HG02763 (cell line): Measurements from ENCODE around the gene CCNT2.
A peak's percentile ranks its signal among the peaks of the same experiment; 100 is the strongest.
"Not testable (repeated sequence)": the region's sequence is repeated elsewhere in the genome, so short reads cannot be mapped to it uniquely, and the experiment has no call there.

Source experiments
- ATAC-seq: cut with Tn5 transposase; IDR thresholded peaks from one replicate; pipeline ENCODE4 v1.9.1; 2021; ENCODE audit warnings: mild to moderate bottlenecking, moderate library complexity; ENCODE audit not compliant: unreplicated experiment

The CCNT2 gene

DNA sequence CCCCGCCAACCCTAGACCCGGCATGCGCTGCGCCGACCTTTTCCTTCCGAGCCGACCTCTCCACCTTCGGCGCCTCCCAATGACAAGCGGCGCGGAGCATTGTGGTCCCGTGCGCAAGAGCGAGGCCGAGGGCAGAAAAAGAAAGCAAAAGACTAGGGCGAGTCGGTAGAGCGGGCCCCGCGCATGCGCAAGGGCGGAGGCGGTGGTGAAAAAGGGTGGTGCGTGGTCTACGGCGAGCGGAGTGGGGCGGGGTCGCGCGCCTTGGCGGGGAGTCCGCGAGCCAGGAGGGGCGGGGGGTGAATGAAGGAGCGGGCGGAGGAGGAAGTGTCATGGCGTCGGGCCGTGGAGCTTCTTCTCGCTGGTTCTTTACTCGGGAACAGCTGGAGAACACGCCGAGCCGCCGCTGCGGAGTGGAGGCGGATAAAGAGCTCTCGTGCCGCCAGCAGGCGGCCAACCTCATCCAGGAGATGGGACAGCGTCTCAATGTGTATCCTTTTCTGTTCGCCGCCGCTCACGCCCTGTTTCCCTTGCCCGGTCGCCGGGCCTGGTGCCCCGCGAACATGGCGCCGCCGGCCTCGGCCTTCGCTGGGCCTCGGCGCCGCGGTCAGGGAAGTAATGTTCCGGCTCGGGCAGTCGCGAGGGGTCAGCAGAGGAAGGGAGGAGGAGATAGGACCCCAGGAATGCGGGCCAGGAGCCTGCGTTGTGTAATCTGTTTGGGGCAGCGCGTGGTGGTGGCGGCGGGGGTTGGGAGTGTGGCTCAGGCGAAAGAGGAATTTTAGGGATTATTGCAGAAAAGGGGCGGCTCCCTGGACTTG, at the start of gene CCNT2:
CCNT2 (plus strand) TSS at position 297 of the 815 bp plus-strand sequence; CDS start at position 330, 33 bp downstream.
- ATAC-seq: peak; percentile 86

DNA sequence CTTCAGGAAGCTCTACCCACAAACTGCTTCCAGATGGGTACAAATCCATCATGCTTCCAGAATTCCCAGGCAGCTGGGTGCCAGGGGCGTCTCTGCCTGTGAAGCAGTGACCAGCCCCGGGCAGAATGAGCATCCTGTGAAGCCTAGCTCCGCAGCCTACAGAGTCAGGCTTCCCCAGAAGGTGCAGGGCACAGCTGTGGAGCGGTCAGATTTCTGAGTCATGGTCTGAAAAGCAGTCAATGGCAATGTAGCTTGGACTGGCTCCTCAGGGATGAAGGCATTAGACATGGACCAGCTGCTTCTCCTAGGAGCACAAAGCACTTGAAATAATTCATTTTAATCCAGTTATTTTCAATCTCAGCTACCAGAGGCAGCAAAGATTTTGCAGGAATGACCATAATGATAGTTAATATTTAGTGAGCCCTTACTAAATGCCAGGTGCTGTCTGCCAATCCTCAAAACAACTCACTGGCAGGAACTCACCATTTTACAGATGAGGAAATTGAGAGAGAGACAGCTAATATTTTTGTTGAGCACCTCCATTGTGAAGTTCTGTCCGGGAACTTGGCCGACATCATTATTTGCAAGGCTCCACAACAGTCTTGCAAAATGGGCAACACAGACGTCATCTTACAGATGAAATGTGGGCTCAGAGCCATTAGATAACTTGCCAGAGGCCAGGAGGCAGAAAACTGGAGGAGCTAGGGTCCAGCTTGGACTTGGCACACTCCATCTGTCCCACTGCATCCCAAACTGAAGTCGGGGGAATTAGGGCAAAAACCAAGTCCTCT, 48.5 kb upstream of the CCNT2 start:
- no peak for ATAC-seq

DNA sequence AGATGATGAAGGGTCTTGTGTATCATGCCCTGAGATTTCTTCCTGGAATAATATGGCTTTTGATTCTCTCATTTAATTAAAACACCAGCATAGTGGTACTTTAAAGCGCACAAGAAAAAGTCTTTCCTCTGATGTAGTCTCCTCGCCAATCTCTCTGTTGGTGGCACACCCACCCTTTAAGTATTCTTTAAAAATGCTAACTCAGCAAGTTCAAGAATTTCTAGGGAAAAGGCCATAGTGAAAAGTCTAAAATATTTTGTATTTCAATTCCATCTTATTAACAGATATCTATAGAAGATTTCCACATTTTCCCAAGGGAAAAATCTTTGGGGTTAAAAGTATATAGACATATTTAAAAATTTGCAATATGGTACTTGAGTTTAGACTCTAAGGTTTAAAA, 45.5 kb upstream of the CCNT2 start:
- ATAC-seq: no peak

DNA sequence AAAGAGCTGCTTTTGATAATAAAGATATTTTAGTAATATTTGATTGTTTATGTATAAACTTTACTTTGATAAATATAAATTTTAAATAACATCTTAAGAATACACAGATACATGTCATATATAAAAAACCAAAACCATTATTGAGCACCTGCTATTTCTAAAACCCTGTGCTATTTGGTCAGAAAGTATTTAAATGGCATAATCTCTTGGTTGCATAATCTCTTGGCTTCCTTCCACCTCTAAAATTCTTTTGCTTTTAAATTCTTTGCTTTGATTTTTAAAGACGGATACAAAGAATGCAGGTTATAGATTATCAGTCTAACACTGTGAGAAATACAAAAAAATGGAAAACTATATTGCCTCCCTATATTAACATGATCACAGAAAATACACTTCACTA, 43.3 kb upstream of the CCNT2 start:
- no peak for ATAC-seq

DNA sequence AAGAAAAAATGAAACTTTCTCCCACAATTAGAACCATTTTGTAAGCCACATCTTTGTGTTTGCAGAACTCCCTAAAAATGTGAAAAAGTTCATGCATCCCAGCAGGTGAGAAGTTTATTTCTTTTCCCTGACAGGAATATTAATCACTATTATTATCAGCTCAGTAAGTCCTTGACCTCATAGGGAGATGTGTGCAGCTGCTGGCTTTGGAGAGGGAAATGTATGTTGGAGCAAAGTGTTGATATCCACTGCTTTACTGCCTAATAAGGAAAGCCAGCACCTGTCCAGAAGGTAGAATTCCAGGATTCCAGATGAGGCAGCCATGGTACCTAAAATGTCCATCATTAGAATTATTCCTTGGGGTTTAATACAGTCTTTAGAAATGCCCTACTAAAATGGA, 35.8 kb upstream of the CCNT2 start:
- ATAC-seq: no peak

DNA sequence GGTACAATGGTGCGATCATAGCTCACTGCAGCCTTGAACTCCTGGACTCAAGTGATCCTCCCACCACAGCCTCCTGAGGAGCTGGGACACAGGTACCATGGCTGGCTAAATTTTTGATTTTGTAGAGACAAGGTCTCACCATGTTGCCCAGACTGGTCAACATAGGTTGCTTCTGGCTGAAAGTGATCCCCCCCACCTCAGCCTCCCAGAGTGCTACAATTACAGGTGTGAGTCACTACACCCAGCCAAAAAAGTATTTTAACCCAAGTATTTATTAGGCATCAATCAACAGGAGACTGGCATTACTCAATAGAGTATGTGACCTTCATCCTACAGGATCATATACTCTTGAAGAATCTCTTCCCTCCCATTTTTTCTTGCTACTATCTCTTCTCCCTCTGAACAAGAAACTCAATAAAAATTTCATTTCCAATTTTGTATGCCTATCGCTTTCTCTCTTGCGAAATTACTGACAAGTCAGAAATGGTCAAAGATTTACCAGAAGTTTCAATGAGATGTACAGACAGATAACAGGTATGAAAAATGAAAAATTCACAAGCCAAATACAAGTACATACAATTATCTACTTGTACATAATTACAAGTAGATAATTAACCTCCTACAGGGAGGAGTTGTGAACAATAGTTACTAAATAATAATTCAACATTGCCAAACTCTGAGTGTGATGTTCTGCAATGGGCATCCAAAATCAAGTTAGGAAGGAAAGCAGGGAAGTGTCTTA, 34.9 kb upstream of the CCNT2 start:
- ATAC-seq: no peak

DNA sequence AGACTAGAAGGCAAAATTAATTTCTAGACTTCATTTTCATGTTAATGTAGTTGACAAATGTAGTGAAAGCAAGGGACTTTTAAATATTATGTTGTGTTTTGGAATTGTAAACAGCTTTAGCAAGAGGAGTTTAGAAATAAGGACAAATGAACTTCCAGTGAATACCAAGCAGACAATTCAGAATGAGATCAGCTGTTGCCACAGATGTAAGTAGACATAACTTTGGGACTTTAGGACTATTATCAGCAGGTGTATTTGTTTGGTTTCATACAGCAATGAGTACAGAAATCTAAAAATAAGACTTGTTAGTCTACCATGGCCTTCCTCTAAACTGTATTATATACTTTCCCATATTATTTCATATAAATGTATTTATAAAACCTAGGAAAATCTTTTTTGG, 34.2 kb upstream of the CCNT2 start:
- ATAC-seq: no peak

DNA sequence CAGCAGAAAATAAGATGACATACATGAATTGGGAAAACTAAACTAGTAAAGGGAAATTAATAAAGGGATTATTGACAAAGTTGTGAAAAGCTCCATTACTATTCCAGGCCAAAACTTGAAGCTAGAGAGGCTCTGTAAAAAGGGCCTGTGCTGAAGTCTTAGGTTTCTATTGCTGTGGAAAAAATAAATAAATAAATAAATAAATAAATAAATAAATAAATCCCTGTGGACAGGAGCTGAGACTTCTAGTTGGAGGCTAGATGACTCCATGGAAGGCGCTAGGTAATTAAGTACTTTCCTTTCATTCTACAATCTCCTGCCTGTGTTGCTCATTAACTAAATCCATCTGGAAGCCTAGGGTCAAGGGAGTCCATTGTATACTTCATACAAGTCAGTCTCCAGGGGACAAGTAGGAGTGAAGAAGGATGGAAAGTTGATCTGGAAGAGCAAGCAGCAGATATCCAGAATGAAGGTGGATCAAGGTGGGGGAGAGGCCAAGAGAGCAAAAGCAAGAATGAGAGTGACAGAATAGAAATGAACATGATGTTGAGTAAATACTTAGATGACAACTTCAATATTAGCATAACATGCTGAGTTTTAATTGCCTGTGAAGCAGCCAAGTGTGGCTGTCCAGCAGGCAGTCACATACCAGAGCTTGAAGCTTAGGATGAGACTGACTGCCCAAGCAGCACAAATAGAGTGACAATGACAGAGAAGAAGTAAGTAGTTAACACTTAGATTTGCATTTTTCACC, 26.2 kb upstream of the CCNT2 start:
- ATAC-seq: no peak

DNA sequence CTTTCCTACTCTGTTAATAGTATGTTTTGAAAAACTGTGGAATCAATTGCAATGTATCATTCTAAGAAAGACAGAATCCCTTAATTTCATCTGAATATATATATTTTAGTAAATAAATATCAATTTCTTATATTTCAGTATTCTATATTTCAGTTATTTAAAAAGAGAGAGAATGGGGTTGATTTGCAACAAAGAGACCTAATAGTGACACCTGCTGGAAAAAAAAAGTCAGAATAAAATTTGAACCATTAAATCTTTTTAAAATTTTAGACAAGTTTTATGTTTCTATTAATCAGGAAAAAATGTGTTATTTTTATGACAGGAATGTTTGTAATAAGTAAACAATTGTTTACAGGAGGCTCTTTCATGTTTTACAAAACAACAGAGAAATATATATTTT, 20.7 kb upstream of the CCNT2 start:
- ATAC-seq: no peak

DNA sequence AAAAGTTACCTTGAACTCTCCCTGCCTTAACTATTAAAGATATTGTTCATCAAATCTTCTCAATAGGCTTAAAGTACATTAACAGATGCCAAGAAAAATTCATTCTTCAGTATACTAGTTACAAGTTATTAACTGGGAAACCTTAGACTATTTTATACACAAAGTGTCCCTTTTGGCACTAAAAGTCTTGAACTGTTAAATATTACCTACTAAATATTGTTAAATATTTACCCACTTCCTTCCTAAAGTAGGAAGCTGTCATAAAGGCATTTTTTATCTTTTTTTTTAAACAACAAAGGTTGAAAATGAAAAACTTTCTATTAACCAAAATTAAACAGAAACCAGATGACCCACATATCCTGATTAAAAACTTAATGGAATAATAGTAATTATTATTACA, 19.4 kb upstream of the CCNT2 start:
- no peak for ATAC-seq

DNA sequence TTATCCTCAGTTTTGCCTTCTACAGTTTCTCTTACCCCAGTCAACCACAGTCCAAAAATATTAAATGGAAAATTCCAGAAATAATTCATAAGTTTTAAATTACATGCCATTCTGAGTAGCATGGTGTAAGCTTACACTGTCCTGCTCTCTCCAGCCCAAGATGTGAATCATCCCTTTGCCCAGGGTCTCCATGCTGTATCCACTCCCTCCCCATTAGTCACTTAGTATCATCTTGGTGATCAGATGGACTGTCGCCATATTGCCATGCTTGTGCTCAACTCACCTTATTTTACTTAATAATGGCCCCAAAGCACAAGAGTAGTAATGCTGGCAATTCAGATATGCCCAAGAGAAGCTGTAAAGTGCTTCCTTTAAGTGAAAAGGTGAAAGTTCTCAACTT, 18.5 kb upstream of the CCNT2 start:
- no peak for ATAC-seq

DNA sequence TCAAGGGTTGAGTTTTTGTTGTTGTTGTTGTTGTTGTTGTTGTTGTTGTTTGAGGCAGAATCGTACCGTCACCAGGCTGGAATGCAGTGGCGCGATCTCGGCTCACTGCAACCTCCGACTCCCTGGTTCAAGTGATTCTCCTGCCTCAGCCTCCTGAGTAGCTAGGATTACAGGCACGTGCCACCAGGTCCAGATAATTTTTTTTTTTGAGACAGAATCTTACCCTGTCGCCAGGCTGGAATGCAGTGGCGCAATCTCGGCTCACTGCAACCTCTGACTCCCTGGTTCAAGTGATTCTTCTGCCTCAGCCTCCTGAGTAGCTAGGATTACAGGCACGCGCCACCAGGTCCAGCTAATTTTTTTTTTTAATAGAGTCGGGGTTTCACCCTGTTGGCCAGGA, 14.9 kb upstream of the CCNT2 start:
- not testable (repeated sequence) for ATAC-seq

DNA sequence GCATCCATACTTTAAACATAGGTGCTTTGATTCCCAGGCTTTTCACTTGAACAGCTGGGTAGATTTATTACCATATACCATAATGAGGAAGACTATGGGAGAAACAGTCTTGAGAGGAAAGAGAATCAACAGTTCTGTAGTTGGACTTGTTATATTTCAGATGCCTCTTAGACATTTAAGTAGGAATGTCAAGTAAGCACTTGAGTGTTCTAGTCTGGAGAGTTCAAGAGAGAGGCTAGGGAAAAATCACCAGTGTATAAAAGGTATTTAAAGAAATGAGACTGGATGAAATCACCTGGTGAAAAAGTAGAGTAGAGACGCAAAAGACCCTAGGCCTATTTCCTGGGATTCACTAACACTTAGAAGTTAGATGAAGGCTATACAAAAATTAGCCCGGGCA, 13.5 kb upstream of the CCNT2 start:
- no peak for ATAC-seq

DNA sequence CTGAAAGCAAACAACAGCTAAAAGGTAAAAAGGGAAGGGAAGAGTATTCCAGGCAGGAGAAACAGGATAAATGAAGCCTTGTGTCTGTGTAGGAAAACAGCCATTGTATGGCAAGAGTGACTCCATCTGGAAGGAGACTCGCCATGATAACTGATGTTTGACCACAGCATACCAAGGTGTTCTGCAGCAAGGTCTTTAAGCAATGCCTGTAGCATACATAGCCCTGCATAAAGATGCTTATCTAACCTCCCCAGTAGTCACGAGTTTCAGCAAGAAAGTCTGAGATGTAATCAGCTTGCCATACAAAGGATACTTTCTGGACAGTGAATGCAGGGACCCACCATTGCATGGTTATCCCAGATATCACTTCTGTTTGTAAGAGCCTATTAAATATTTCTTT, 11.9 kb upstream of the CCNT2 start:
- no peak for ATAC-seq

DNA sequence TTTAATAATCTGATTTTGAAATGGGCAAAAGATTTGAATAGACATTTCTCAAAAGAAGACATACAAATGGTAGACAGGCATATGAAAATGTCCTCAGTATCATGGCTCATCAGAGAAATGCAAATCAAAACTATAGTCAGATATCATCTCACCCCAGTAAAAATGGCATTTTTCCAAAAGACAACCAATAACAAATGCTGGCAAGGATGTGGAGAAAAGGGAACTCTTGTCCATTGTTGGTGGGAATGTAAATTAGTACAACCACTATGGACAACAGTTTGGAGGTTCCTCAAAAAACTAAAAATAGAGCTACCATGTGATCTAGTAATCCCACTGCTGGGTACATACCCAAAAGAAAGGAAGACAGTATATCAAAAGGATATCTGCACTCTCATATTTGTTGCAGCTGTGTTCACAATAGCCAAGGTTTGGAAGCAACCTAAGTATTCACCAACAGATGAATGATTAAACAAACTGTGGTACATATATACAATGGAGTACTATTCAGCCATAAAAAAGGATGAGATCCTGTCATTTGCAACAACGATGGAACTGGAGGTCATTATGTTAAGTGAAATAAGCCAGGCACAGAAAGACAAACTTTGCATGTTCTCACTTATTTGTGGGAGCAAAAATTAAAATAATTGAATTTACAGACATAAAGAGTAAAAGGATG, 11.0 kb upstream of the CCNT2 start:
- ATAC-seq: not testable (repeated sequence)

DNA sequence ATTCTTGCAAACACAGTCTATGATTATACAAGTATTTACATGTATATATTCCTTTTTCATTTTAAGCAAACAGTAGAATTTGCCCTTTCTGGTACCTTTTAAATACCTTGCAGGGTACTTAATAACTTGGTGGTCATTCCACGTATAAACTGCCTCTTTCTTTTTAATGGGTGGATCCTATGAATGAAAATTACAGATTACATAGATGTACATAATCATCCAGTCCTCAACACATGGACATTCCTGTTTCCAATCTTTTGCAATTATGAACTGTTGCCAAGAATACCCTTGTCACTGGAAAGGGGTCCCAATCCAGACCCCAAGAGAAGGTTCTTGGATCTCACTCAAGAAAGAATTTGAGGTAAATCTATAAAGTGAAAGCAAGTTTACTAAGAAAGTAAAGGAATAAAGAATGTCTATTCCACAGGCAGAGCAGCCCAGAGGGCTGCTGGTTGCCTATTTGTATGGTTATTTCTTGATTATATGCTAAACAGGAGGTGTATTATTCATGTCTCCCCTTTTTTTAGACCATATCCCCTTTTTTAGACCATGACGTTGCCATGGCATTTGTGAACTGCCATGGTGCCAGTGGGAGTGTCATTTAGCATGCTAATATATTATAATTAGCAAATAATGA, 7.7 kb upstream of the CCNT2 start:
- no peak for ATAC-seq

DNA sequence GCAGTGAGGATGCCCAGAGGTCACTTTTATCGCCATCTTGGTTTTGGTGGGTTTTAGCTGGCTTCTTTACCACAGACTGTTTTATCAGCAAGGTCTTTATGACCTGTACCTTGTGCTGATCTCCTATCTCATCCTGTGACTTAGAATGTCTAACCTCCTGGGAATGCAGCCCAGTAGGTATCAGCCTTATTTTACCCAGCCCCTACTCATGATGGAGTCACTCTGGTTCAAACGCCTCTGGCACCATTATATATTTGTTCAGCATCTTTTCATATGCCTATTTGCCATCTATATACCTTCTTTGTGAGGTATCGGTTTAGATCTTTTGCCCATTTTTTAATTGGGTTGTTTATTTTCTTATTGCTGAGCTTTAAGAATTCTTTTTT, 7.2 kb upstream of the CCNT2 start:
- ATAC-seq: no peak

DNA sequence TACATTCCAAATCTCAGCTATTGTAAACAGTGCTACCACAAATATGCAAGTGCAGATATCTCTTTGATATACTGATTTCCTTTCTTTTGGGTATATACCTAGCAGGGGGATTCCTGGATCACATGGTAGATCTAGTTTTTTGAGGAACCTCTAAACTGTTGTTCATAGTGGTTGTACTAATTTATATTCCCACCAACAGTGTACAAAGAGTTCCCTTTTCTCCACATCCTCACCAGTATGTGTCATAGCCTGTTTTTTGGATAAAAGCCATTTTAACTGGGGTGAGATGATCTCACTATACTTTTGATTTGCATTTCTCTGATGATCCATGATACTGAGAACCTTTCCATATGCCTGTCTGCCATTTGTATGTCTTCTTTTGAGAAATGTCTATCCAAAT, 6.3 kb upstream of the CCNT2 start:
- ATAC-seq: no peak

DNA sequence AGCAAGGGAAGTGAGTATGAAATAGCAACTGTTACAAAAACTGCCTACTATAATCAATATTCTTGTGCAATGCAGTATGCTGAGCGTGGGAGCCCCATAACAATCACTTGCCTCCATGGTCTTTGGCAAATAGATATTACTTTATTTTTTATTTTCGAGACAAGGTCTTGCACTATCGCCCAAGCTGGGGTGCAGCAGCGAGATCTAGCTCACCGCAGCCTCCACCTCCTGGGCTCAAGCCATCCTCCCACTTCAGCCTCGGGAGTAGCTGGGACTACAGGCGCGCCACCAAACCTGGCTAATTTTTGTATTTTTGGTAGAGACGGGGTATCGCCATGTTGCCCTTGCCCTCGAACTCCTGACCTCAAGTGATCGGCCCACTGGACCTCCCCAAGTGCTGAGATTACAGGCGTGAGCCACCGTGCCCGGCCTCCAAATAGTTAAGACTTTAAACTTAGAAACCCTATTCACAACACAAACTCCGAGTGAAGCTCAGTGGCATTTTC, 1.2 kb upstream of the CCNT2 start:
- ATAC-seq: no peak
